Pulmonary artery endothelial cell (primary cell): ENCODE measurements around the gene UBE2H. TPM values are rescaled to one million over a fixed set of nuclear protein-coding genes. Genes with fewer than 3 reads are reported as not detected.
"Not testable (repeated sequence)": the region's sequence is repeated elsewhere in the genome, so short reads cannot be mapped to it uniquely, and the experiment has no call there.

Experiments
- DNase-seq: peaks from one replicate; pipeline ENCODE4 v3.0.0-alpha.2; 2011; ENCODE audit warnings: low read depth, low spot score
- total RNA-seq: library from RNA; depleted of rRNA; stranded (reverse); fragments of >200 nt; gene quantifications from 2 replicates; pipeline ENCODE4 v1.2.3, GENCODE V29; 2014

Gene UBE2H
- total RNA-seq, 1 donor from 2014 or later: 83.2 TPM

DNA sequence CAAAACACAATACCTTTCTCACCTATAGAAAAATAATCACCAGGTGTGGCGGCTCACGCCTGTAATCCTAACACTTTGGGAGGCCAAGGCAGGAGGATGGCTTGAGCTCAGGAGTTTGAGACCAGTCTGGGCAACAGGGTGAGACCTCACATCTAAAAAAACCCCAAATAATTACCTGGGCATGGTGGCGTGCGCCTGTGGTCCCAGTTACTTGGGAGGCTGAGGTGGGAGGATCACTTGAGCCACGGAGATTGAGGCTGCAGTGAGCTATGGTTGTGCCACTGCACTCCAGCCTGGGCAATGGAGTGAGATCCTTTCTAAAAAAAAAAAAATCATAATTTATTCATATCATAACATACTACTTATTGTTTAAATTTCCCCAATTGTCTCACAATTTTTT, 129.6 kb downstream of the UBE2H start:
- DNase-seq: not testable (repeated sequence)

DNA sequence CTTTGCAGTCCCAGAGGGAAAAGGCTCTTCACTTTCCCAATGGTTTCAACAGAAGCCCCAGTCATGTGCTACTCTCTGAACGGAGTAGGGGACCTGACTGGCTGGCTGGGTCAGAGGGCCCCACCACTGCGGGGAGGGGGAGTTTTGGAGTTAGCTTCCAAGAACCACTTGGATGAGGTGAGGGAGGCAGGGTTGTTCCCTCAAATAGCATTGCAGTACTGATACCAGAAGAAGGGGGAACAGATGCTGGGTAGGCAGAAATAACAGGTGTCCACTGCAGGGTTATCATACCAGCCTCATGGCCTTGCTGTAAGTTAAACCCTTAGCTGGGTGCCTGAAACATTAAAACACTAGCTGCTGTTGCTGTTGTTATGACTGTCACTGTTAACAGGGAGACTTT, 131.3 kb downstream of the UBE2H start:
- no peak for DNase-seq

DNA sequence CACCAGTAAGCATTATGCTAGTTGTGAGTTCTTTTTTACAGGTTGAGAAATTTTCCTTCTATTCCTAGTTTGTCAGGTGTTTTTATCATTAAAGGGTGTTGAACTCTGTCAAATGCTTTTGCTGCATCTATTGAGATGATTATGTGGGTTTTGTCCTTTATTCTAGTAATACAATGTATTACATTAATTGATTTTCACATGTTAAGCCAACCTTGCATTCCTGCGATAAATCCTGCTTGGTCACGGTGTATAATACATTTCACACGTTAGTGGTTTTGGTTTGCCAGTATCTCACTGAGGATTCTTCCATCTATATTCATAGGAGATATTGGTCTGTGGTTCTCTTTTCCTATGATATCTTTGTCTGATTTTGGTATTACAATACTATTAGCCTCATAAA, 136.0 kb downstream of the UBE2H start:
- no peak for DNase-seq

DNA sequence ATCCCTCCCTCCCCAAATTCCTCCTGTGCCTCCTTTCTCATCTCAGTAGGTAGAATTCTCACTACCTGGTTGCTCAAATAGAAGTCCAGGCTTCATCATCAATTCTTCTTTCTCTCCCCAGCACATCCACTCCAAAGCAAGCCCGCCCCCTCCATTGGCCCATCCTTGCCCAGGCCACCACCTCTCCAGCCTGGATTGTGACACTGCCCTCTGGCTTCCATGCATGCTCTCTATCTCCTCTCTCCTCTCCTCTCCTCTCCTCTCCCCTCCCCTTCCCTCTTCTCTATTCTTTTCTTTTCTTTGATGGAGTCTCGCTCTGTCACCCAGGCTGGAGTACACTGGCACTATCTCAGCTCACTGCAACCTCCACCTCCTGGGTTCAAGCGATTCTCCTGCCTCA, 144.9 kb downstream of the UBE2H start:
- DNase-seq: no peak

DNA sequence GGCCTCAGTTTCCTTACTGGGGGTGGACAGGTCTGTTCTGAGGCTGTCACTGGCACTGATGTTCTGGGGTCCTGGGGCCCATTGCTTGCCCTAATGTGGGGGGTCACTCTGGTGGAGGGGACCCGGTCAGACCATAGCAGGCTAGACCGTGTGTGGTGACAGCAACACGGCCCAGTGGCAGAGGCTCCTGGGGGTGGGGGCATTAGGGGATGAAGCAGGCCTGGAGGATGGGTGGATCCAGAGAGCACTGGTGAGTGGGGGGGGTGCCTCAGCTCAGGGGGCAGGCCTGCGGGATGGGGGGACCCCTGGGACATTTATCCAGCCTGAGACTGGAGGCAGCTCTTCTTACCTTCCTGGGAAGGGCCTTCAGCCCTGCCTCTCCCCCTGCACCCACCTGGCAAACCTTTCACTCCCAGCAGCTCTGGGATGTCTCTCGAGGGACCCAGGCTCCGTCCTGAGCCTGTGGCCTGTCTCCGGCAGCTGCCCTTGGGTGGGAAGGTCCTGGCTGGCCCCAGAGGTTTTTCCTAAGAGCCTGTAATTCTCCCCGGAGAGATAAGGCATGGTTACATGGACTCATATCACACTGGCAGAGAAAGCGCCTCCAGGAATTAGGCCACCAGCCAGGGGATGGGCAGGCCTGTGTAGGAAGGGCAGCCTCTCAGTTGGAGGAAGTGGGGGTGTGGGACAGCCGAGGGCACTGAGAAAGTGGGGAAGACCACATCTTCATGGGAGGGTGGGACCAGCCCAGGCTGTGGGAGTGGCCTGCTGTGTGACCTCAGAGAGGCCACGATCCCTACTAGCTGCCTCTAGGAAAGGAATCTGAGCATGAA, 147.7 kb downstream of the UBE2H start:
- no peak for DNase-seq

DNA sequence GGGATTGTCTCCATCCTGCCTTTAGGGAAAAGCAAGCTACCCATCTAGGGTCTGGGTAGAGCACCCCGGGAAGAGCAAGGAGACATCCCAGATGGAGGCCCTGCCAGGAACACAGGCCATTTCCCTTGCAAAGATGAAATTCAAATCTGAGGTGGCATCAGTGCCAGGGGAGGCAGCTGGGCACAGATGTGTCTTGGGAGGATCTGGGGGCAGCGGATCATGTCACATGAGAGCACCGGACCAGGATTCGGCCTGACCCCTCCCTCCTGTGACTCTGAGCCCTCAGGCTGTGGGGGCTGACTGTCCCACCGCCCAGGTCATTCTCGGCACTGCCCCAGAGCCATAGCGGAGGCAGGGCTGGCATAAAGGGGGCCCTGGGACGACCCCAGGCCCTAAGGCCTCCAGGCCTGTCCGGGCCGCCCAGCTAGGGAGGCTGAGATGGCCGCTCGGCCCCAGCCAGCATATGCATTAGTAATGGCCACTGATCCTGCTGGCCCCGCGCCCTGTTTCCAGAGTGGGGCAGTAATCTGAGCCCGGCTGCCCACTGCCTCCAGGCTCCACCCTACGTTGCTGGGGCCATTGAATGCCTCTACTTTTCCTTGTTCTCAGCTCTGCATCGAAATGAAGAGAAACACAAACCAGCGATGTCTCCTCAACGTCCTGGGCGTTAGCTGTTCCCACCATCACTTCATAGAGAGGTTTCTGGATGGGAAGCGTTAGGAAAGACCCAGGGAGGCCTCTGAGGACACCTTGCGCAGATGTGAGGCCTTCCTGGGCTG, 148.5 kb downstream of the UBE2H start:
- no peak for DNase-seq

DNA sequence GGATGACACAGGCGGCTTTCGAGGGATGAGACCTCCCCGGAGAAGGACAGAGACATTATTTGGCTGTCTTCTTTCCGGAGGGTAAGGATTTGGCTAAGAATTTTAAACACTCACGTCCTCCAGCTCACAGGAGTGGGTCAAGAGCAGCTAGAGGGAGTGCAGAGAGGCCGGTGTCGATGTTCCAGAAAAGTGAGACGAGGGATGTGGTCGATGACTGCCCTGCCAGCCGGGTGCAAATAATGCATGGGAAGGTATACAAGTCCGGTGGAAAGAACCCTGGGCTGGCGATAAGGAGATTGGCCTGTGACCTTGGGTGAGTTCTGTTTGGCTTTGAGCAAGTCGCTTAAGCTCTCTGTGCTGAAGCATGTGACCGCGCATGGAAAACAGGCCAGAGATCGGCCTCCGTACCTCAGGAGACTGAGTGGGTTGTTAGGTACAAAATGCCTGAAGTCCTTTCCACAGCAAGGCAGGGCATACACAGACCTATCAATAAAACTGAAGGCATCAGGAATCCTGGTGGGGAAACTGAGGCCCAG, 149.1 kb downstream of the UBE2H start:
- DNase-seq: no peak

DNA sequence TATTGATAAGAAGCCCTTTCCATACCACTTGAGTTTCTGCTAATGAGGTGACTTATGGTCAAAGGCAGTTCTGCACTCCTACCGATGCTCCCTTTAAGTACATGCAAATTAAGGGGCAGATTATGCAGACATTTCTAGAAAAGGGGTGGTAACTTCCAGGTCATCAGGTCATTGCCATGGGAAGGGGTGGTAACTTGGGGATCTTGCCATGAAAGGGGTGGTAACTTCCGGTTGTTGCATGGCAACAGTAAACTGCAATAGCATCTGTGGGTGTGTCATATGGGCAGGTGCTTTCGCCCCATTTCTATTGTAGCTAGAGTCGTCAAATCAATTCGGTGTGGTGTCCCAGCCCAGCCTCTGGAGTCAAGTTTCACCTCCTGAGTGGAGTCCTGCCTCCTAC, 150.9 kb downstream of the UBE2H start:
- DNase-seq: no peak

DNA sequence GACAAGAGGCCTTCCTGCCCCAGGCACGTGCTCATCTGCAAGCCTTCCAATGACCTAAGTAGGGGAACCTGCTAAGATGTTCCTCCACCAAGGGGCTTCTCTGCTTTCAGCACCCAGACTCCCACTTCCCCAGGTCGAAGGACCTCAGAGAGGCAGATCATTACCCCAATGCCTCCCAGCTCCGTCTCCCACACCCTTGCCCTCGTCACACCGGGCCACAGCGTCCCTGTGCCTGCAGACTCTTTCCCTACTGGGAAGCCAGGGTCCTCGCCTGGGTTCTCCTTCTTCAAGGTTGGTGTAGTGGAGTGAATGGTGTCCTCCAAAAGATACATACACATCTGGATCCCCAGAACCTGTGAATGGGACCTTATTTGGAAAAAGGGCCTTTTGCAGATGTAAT, 151.9 kb downstream of the UBE2H start:
- no peak for DNase-seq

DNA sequence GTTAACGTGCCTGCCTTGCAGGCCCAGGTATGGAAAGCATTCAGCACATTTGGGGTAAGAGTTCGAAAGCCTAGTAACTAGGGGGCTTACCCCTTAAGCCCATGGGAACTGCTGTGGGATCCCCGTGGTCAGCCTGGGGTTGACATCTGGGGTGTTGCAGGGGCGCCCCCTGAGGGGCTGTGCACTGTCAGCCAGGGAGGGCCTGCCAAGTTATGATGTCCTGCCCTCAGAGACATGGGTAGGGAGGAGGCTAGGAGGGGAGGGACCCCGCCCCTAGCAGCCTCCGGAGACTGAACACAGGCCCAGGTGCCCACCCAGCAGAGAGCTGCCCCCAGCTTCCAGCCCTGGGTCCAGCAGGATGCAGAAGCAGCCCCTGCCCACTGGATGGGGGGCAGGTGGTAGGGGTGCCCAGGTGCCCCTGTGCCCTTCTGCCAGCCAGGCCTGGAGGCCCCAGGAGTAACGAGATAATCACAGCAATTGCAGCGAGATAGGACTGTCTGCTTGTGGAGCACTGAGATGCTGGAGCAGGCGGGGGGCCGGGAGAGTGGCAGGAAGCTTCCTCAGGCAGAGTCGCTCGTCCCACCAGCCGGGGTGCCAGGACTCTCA, 153.3 kb downstream of the UBE2H start:
- no peak for DNase-seq

DNA sequence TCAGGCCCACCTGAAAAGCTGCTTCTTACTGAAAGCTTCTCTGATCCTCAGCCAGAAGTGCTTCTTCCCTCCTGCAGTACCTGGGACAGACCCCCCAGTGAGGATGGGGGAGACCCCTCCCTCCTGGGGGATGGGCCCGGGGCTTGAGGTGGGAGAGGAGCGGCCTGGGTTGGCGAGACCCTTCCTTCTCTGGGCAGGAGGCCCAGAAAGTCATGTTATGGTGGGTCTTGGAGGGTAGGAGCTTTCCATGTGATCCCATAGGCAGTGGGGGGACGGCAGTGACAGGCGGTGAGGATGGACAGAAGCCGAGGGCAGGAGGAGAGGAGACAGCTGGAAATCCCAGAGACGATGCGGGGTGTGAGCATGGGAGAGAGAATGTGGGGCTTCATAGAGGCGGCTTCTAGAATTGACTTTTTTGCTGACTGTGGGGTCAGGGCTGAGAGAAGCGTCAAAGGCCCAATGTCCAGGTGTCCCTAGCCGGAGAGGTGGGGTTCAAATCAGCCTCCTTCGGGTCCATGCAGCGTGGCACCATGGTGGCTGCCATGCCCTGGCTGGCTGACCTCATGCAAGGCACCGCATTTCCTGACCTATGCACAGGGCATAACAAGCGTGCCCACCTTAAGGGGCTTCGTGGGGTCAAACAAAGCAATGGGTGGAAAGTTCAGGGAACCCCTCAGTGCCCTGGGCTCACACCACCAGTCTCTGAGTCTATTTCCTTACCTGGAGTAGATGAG, 154.0 kb downstream of the UBE2H start:
- DNase-seq: no peak

DNA sequence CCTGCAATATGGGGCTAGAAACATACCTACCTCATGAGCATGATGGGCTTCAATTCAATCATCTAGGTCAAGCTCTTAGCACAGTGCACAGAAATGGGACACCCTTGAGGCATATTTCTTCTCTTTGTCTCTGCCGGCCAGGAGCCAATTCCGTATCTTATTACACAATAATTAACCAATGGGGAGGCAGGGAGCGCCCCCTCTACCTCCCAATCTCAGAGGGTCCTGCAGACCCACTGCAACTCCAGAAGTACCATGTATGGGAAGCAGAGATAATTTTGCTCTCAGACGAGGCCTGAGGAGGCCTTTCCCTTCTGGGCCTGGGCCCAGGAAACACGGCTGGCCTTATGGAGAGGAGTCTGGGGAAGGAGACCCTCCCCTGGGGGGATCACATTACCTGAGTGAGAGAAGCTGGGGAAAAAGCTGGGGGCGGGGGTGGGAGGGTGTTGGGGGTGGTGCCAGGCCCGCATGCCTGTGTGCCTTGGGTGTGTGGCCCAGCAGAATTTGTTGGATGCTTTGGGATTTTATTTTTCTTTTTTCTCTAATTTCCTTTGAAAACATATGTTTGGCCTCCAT, 155.5 kb downstream of the UBE2H start:
- DNase-seq: no peak

DNA sequence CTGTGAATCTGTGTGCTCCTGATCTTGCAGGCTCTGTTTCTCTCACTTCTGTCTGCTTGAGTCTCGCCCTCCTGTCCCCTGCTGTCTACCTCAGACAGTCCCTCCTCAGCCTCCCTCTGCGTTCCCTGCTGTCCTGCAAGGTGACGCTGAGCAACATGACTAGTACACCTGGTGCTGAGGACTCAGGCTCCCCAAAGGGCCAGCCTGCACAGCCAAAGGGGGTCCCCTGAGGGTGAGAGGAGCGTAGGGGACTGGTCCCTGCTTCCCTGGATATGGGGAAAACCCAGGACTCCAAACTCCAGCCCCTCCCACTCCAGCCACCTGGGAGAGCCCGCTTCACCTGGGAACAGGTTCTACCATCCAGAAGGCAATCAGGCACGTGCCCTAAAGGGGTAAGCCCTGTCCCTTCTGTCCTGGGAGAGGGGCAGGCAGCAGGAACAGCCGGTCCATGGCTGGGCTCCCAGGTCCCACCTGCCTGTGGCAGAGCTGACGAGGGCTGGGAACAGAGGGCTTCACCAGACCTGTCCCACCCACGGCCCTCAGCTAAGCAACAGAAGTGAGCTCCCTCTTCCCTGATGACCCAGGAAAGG, 156.5 kb downstream of the UBE2H start:
- no peak for DNase-seq

DNA sequence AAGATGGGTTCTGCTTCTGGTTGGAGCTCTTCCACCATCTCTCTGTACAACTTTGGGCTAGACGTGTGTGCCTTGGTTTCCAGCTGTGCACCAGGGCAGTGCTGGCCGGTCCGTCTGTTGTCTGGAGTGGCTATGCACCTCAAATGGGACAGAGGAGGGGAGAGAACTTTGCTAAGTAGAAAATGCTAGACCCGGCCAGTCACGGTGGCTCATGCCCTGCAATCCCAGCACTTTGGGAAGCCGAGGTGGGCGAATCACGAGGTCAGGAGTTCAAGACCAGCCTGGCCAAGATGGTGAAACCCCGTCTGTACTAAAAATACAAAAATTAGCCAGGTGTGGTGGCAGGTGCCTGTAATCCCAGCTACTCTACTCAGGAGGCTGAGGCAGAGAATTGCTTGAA, 158.3 kb downstream of the UBE2H start:
- DNase-seq: not testable (repeated sequence)

DNA sequence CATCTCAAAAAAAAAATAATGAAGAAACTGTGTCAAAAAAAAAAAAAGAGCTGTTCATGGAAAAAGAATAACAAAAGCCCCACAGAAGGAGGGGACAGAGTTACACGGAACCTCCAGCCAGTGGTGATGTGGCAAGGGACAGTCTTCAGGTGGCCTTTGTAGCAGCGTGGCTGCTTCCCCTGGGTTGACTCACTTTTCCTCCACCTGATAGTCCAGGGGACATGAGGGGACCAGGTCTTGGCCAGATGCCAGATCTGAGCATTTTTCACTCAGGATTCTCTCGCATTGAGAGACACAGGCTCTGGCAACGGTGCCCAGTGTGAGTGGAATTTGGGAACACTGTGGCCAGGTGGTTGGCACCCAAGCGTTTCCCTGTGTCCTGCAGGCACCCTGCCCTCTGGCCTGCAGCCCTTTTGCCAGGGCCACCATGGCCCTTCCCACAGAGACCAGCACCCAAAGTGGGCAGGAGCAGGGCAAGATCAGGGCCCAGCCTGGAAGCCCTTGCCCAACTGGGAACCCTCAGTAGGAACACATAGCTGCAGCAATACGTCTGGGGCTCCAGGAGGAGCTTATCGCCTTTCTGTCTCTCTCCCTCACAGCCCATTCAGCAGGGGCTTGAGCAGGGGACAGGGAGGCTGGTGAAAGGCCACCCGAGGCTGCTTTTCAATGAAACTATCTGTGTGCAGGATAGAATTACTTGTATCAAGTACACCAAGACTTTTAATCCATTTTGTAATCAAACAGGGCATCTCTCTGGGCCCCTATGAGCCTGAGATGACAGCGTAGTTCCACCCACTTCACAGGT, 159.1 kb downstream of the UBE2H start:
- DNase-seq: no peak

DNA sequence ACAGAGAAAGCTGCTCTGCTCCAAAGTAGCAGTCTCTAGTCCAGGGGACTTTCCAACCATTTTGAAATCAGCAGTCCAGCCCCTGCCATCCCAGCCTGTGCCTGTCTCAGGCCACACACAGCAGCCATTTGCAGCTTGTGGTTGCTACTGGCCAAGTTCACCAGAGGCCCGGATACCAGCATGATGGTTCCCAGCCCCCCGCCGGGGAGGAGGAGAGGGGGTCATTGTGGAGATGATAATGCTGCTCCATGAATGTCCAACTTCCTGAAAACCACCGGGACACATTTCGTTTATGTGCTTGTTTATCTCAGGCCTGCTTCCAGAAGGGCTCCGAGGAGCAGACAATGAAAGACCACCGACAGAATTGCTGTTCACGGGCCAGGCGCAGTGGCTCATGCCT, 160.0 kb downstream of the UBE2H start:
- no peak for DNase-seq

DNA sequence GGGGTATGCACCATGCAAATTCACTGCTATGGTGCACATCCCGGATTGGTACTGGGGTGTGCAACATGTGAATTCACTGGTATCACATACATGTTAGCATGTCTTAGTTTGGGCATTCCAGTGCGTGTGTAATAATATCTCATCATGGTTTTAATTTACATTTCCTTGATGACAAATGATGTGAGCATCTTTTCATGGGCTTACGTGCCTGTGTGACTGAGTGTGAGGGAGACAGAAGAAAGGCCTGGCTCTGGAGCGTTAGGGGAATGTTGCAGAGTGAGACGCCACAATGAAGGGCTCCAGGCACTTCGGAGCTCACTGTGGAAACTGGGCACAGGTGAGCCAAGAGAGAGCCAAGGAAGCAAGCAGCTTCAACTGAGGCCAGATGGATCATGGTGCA, 162.6 kb downstream of the UBE2H start:
- no peak for DNase-seq

DNA sequence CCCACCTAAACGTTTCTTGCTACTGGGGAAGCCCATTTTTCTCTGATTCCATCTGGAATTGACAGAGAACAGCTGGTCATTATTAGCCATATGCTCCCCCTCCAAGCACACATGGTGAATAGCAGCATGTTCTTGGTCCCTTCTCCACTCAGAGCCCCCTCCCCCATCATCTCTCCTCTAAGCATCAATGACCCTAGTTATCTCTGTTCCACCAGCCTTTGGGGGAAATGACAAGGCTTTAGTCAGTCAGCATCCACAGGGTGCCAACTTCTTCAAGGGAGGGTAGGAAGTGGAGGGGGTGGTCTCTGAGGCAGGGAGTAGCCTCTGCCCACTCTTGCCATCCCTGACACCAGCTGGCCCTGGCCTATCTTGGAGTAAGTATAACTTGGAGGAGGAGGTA, 163.1 kb downstream of the UBE2H start:
- DNase-seq: no peak

DNA sequence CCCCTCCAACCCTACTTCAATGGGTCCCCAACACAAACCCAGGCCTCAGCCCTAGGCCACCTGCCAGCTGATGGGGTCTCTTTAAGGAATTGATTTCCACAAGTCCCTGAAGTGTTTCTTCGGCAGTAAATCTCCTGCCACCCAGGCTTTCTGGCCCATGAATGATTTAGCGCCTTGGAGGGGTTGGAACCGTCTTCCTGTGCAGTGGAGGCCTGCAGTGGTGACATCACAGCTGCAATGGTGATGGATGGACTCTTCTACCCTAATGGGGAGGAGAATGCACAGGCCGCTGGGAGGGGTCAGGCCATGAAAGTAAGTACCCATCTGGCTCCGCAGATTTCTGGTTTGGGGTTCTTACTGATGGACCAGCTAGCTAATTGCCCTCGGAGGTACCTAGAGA, 163.8 kb downstream of the UBE2H start:
- DNase-seq: no peak
